ENCODE results near the gene L3MBTL4.
"Not testable (repeated sequence)": the region's sequence is repeated elsewhere in the genome, so short reads cannot be mapped to it uniquely, and the experiment has no call there.

L3MBTL4 gene

DNA sequence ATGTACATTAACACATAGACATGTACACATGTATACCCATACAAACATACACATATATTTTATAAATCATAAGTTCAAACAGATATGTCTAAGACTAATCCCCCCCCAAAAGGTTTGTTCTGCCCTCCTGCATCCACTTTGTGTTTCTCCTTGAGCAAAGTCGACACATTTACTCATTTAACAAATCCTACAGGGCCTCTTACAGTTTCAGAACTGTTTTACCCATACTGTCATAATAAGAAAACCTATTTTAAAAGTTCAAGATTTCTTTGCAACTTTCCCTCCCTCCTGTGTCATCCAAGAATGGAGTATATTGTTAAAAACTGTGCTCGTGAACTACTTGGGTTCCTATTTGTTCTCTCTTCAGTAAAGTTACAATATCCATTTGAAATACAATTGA is 166.7 kb downstream of the L3MBTL4 start:
- no peak for DNase-seq

DNA sequence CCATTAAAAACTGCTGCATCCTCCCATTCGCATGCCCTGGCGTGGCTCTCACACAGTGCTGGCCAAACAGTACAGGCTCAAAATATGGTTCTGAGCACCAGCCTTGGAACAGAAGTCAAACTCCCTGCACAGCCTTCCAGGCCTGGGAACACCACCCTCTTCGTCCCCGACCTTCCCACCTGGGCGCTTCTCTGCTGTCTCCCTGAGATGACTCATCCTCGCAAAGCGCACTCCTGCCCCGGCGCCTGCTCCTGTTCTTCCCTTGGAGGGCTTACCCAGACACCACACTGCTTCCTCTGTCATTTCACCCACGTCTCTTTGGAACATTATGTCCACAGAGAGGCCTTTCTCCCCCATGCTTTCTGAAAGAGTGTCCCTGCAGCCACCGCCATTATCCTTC is 172.7 kb downstream of the L3MBTL4 start:
- no peak for DNase-seq

DNA sequence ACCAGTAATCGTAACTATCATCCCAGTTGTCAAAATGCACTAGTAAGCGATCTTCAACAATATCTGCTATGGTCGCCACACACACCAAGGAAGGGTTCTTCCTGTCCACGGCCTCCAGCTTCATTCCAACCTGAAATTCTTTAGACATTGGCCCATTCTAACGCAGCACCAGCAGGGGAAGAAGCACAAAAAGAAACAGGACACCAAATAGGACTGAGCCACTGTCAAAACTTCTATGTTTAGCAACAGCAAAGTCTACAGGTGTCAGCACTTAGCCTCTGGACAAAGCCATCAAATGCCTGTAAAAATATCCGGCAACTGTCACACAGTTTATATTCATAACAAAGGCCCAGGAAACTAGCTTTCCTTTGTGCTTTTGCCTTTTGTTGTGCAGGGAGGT is 175.0 kb downstream of the L3MBTL4 start:
- DNase-seq = no peak

DNA sequence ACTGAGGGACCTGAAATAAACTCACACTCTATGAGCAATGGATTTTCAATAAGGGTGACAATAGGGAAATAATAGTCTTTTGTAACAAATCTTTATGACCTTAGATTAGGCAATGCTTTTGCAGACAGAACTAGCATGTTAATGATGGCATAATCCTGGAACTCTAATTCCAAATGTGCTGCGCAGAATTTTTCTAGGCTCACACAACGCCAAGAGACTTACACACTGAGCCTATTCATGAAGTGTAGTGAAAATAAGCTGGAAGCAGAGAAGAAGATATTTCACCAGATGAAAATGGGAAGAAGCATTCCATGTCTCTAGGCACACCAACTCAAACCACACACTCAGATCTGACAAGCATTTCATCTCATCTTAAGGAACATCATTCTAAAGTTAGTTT is 178.5 kb downstream of the L3MBTL4 start:
- no peak for DNase-seq

DNA sequence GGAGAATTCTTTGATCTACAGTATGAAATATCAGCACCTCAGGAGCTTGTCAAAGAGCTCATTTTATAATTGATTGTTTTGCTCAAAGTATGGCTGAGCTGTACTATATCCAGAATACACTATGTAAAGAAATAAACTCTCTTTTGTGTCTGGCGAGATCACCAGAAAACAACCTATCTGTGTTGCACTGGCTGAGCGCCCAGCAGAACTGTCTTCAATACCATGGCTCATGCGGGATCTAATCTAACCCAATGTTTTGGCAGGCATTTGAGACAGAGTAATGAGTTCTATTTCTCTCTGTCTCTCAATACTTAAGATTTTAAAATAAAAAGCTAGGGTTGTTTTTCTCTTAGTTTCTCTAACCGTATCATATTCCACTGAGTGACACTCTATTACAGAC is 192.4 kb downstream of the L3MBTL4 start:
- DNase-seq = no peak

DNA sequence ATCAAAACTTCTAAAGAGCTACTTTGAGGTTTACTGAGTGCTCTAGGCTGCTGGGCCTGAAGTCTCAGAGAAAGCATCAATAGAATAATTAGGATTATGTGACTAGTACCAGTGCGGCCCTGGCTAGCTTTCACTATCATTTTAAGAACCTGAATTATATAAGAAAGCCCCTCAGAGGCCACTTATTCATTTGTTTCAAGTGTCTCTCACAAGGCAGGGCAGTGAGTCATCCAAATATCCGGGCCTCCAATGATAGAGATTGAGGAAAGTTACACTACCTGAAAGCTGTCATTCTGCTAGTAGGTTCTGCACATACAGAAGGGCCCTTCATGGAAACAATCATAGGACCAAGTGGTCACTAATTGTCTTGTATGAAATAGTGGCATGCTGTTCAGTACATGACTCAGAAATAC is 193.1 kb downstream of the L3MBTL4 start:
- no peak for DNase-seq

DNA sequence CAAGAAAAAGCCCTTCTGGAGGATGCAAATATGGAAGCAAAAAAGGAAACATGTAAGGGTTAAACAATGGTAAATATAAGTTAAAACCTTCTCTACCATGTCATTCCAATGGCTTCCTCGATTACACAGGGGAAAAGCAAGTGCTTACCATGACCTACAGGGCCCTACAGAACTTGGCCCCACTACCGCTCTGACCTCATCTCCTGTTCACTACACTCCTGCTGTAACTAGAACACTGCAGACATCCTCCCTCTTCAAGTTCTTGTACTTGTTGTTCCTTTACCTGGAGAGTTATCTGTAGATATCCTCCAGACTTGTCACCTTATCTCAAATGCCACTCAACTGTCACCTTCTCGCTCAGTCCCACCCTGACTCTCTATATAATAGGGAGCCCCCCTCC is 194.6 kb downstream of the L3MBTL4 start:
- DNase-seq = no peak

DNA sequence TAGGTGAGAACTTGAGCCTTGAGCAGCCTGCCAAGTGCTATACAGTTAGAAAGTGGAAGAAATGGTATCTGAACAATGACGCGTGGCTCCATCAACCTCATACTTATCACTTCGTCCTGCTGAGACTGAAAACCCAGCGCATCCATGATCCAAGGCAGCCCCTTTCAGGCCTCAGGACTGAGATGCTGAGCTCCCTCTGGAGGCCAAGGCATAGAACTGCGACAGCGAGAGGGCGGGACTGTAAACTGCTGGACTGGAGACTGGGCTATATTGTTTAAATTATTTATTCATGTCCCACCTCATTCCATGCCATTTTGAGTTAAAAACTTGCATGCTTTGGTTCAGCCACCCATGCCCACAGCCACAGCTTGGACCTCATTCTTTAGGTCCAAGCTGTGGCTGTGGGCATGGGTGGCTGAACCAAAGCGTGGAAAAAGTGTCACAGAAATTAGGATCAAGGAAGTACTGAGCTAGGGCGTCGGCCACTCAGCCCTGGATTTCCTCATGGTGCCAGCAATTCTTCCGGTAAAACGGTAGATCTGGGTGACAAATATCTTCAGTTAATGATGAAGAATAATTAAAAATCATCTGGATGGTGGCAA is 195.5 kb downstream of the L3MBTL4 start:
- DNase-seq = no peak

DNA sequence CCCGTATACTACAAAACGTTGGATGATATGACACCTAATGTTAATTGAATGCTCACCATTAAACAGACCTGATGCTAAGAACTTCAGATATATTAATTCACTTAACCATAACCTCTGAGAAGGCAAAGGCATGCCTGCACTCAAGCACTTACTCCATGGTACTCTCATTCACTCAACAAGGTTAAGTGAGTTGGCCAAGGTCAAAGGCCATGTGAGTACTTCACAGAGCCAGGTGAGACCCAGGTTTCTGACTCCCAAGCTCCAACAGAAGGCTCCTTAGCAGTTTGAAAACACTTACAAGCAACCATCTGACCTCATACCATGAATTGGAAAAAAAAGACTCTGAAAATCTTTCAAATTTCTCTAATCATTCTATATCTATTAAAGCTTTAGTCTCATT is 198.8 kb downstream of the L3MBTL4 start:
- no peak for DNase-seq

DNA sequence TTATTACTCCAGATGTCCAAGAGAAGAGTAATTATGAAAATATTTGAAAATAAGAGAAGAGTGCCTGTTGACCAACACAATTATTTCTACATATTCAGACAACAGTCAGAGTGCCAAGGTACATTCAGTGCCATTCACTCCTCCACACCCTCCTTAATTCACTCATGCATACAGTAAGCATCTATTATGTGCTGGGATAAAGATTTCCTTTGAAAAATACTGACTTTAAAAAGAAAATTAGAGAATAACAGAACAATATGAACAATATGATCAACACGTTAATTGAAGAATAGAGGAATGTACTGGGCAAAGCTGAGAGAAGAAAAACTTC is 203.6 kb downstream of the L3MBTL4 start:
- no peak for DNase-seq

DNA sequence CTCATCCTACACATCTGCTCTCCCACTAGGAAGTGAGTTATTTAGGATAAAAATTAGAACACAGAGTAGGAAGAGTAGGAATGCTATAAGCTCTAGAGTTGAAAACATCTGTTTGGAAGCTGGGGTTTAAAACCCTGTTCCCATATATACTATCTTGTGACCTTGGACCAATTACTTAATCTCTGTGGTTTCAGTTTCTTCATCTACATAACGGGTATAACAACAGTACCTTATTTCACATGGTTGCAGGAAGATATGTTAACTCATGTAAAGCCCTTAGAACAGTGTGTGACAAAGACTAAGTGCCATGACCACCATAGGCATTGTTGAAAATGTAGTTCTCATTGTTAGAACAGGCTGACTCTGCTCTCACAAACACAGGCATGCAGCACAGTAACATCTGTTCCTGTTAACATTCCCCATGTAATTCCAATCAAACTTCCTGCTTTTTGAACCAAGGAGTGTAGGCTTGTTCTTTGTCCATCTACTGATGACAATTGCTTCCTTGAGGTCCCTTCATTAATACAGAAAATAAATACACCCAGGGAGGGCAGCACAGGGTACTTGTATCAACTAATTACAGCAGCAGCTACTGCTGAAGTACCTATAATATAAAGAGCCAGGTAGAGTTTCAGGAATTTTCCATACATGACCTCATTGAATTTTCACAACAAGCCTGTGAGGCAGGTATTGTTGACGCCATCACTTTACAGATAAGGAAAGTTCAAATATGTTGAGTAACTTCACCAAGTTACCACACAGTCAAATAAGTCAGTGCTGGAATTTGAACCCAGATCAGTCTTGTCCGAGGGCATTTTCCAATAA is 204.2 kb downstream of the L3MBTL4 start:
- DNase-seq = no peak

DNA sequence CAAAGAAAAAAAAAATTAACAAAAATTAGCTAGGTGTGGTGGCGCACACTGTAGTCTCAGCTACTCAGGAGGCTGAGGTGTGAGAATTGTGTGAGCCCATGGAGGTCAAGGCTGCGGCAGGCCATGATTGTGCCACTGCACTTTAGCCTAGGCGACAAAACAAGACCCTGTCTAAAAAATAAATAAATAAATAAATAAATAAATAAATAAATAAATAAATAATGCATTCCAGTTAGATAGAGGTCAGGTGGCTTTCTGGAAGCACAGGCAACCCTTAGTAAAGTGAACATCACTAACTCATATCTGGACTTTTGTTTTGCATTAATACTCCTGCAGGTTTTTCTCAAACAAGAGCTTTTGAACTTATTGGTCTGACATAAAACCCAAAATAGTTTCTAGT is 206.8 kb downstream of the L3MBTL4 start:
- no peak for DNase-seq

DNA sequence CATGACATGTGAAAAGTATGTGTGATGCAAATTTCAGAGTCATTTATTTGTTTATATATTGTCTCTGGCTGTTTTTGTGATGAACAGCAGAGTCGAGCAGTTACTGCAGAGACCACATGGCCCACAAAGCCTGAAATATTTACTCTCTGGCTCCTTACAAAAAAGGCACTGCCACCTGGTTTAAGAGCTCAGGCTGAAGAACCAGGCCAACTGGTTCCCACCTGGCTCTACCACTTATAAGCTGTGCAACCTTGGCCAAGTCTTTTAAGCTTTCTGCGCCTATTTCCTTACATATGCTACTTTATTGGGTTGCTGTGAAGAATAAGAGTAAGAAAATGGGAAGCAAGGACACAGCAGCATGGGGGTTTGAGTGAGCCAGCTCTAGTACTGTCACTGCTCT is 207.6 kb downstream of the L3MBTL4 start:
- DNase-seq = no peak

DNA sequence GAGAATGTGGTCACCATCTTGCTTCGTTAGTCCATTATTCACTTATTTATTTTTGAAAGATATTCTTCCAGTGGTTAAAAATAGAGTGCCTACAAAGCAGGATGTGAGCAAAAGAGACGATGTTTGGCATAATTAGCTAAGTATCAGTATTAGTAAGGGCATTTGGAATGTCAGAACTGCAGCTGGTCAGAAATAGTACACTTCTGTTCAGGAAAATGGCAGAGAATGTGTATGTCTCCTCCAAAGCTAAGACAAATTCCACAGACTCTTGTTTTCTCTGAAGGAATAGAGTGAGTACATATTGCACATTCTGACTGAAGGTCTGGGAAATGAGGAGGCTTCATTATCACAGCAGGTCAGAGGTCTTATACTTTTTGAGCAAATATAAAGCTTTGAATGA is 209.0 kb downstream of the L3MBTL4 start:
- no peak for DNase-seq

DNA sequence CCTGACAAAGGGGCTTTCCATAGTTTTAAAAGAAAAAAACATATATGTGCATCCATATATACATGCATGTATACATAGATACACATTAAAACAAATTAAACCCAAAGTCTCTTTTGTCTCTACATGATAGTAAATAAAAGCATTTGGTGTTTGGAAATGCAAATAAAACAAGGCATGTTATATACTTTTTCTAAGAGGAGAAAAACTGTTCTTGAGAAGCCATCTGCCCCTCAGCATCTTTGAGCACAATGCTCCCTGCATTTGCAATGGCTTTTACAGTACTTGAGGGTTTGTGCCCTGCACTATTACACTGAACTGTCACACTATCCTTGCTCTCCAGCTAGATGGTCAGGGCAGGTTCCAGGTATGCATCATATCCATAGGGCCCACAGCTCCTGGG is 210.2 kb downstream of the L3MBTL4 start:
- DNase-seq = no peak

DNA sequence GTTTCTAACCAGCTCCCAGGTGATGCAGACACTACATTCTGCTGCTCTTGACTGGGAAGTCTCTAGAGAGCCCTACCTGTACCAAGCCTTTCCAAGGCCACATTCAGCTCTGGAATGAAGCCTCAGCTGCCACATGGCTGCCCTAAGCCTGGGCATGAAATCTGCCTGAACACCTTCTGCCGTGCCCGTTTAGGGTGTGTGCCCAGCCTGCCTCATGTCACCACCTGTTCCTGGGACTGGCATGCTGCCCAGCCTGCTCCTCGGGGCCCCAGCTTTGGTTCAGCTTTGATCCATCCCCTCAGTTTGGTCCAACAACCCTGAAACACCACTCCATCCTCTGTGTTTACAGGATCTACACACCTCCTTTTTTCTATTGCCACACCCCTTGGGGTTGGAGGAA is 210.9 kb downstream of the L3MBTL4 start:
- DNase-seq = no peak

DNA sequence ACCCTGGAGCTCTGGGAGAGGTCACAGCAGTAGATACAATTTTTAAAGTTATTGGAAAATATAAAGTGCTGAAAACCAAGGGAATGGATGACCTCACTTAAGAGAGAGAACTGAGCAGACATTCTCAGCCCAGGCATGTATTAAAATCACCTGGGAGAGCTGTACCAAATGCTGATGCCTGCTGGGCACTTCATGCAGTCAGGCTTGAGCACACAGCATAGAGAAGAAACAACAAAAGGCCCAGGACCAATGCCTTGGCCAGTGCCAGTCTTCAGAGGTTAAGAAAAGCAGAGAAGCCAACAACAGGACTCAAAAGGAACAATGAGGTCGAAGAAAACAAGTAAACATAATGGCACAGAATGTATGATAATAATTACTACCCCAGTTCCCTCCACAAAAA is 211.8 kb downstream of the L3MBTL4 start:
- DNase-seq = no peak

DNA sequence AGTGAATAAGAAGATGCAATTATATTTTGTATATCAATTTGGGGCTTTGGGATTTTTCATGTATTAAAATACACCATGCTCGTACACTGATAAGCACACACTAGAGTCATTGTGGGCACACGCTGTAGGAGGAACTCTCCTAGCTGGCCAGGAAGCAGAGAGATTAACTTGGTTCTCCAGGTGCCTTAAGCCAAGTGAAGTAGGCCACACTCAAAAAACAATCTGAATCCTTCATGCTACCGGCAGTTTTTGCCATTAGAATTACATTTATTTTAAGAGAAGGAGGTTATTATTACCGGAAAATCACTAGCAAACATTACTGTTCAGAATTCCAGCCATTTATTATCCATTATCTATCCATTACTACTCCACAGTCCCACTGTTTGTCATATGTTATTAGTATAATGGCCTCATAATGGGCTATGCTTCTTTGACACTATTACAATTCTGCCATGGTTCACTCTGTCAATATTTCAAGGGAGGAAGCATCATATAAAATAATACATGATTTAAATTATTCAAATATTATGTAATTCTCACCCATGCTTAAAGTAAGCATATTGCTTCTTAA is 214.4 kb downstream of the L3MBTL4 start:
- DNase-seq = no peak

DNA sequence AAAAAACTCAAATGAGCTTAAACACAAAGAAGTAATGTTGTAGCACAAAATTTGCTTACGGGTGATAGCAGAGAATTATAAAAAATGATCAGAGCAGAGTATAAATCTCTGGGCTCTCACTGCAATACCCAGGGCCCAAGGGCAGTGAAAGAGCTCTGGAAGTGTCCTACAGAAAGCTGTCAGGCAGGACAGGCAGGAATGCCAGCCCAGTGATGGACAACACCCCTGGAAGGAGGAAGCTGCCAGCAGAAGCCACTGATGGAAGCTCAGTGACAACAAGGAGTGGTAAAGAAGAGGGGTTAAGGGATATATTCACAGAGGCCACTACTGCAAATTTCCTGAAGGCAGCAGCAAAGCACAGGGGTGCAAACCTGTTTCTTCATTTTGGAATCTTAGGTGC is 214.9 kb downstream of the L3MBTL4 start:
- DNase-seq = no peak

DNA sequence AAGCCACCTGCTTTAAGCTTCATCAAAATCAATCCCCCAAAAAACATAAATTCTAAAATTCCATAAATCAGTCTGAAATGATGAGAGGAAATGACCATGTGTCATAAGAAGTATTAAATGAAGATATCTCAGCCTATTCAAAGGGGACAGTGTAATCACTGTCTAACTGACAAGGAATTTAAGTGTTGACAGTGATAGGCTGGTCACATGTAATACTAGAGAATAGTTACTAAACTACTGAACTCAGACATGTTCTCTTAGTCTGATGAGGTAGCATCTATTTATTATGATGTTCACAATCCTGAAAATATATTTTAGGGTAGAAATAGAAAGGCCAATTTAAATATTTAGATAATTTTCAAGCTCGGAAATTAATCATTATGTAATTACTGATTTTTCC is 216.1 kb downstream of the L3MBTL4 start:
- DNase-seq = no peak

DNA sequence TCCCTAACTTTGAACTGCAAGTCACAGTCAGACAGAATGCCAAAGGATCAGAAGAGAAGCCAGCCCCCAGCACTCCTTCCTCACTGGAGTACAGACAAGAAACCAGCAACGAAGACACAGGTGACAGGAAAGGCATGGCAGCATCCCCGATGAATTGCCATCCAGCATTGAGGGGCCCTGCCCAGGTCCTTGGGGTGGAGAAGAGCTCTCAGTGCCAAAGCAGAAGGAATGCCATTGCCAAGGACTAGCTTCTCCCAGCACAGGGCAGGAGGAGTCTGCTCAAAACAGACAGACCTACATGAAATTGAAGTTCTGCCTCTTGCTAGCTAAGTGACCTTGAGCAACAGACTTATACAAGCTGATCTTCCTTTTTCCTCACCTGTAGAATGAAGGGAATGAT is 220.1 kb downstream of the L3MBTL4 start:
- no peak for DNase-seq

DNA sequence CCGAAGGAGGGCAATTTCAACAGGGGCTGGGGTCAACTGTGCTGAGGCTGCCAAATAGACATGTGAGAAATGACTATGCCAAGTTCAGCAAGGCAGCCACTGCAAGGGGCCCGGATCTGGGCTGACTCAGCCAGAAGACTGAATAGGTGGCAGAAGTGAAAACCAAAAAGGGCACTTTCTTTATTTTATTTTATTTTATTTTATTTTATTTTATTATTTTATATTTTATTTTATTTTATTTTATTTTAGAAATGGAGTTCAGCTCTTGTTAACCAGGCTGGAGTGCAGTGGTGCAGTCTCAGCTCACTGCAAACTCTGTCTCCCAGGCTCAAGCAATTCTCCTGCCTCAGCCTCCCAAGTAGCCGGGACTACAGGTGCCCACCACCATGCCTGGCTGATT is 228.9 kb downstream of the L3MBTL4 start:
- not testable (repeated sequence) for DNase-seq

DNA sequence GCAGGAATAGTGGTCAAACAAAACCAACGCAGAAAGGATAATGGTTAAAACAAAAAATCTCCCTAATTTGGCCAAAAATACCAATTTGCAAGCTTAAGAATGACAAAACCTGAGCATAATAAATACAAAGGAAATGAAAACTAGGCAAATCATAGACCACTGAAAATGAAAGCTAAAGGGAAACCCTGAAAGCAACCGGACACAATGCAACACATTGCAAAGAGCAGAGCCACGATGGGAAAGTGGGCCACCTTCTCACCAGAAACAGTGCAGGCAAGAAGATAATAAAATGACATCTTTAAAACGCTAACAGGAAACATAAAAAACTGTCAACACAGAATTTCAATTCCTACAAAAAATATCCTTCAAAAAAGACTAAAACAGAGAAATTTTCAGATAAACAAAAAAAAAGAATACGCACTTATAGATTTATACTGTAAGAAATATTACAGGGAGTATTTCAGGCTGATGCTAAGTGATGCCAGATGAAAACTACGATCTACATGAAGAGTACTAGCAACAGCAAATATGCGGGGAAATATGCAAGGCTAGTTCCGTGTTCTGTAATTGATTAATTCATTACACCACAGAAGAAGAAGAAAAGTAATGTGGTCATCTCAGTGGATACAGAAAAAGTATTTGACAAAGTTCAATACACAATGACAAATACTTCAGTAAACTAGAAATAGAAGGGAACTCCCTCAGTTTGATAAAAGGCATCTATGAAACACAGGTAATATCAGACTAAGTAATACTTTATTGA is 239.5 kb downstream of the L3MBTL4 start:
- DNase-seq = no peak

DNA sequence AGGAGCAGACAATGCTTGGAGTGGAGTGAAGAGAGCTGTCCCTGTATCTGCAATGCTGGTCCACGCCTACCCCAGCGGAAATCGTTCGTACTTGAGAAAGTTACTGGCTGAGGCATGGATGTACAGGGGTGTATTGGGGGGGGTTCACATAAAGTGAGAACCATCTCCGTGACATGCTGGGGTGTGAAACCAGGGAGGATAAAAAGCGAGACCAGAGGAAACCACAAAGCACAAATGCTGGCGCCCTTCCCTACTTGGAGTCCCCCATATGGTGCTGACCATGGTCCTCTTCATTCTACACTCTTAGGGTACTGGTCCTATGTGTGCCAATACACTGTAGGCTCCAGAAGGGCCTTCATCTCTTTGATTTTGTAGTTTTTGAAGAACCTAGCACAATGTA is 244.1 kb downstream of the L3MBTL4 start:
- no peak for DNase-seq

All from effector CD4-positive, alpha-beta T cell (primary cell).